ENCODE measurements around the gene NINJ2. TPM values are rescaled to one million over a fixed set of nuclear protein-coding genes. Genes with fewer than 3 reads are reported as not detected.

Gene NINJ2
- total RNA-seq, 1 donor, result 5.8 TPM

DNA sequence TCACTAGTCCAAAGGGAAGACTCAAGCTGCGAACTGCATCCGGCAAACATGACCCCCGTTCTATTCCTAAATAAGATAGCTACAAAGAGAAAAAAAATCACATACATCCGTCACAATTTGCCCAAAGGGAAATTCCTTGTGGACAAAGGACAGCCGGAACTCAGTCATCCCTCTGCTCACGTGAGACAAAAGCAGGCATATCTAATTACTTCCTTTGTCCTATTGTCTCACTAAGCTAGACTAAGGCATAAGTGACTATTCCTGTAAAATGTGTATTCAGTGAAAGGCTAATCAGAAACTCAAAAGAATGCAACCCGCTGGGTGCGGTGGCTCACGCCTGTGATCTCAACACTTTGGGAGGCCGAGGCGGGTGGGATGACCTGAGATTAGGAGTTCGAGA lies 27.2 kb upstream of the NINJ2 start:
- no peaks in the 10 kb centered on the region for H3K4me1 ChIP-seq (ENCODE audit: insufficient read depth, low read length)
- no peaks in the 10 kb centered on the region for H3K27me3 ChIP-seq (ENCODE audit: insufficient read depth, low read length)
- no peaks in the 10 kb centered on the region for H4K20me1 ChIP-seq (ENCODE audit: insufficient read depth, low read length)
- H3K9me3 ChIP-seq (ENCODE audit: low read depth, low read length), result no peaks in the 10 kb centered on the region
- no peaks in the 10 kb centered on the region for H3K79me2 ChIP-seq (ENCODE audit: insufficient read depth, low read length)
- H2AFZ ChIP-seq (ENCODE audit: low read length), result no peak overlapping the region
- H3K36me3 ChIP-seq (ENCODE audit: insufficient read depth, low read length), result no peaks in the 10 kb centered on the region
- no peak overlapping the region for H3K27ac ChIP-seq (ENCODE audit: low read depth, low read length)
- no peak overlapping the region for H3K4me2 ChIP-seq (ENCODE audit: insufficient read depth, low read length)
- no peak for DNase-seq (ENCODE audit: insufficient read length, low spot score, missing footprints)
- no peak overlapping the region for H3K4me3 ChIP-seq (ENCODE audit: insufficient read depth, low read length)
- TF ChIP-seq, protein P1, sequence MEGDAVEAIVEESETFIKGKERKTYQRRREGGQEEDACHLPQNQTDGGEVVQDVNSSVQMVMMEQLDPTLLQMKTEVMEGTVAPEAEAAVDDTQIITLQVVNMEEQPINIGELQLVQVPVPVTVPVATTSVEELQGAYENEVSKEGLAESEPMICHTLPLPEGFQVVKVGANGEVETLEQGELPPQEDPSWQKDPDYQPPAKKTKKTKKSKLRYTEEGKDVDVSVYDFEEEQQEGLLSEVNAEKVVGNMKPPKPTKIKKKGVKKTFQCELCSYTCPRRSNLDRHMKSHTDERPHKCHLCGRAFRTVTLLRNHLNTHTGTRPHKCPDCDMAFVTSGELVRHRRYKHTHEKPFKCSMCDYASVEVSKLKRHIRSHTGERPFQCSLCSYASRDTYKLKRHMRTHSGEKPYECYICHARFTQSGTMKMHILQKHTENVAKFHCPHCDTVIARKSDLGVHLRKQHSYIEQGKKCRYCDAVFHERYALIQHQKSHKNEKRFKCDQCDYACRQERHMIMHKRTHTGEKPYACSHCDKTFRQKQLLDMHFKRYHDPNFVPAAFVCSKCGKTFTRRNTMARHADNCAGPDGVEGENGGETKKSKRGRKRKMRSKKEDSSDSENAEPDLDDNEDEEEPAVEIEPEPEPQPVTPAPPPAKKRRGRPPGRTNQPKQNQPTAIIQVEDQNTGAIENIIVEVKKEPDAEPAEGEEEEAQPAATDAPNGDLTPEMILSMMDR (IDR thresholded peaks at IDR 0.05; ENCODE audit: extremely low read depth, low read depth, low read length), result no peak

DNA sequence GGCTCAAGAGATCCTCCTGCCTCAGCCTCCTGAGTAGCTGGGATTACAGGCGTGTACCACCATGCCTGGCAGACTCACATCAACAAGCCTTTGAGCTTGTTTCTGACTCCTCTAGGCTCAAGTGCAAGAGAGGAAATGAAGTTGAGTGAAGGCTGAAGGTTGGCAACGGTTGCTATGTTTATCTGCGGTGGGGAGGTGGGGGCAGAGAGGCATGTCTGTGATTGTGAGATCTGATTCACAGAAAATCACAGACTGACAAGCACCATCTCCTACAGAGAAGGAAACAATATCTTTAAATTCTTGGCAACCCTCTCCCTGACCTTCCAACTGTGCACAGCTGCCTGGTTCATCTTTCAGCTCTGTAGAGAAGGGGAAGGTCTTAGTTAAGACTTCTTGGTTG lies 22.1 kb upstream of the NINJ2 start:
- no peak overlapping the region for H2AFZ ChIP-seq (ENCODE audit: low read length)
- no peaks in the 10 kb centered on the region for H3K9me3 ChIP-seq (ENCODE audit: low read depth, low read length)
- no peaks in the 10 kb centered on the region for H3K27me3 ChIP-seq (ENCODE audit: insufficient read depth, low read length)
- no peak overlapping the region for H3K4me3 ChIP-seq (ENCODE audit: insufficient read depth, low read length)
- H3K4me1 ChIP-seq (ENCODE audit: insufficient read depth, low read length), result no peaks in the 10 kb centered on the region
- TF ChIP-seq, protein P1 (IDR thresholded peaks at IDR 0.05; ENCODE audit: extremely low read depth, low read depth, low read length), result no peak
- H4K20me1 ChIP-seq (ENCODE audit: insufficient read depth, low read length), result no peaks in the 10 kb centered on the region
- H3K27ac ChIP-seq (ENCODE audit: low read depth, low read length), result no peak overlapping the region
- no peaks in the 10 kb centered on the region for H3K79me2 ChIP-seq (ENCODE audit: insufficient read depth, low read length)
- DNase-seq (ENCODE audit: insufficient read length, low spot score, missing footprints), result no peak
- no peaks in the 10 kb centered on the region for H3K36me3 ChIP-seq (ENCODE audit: insufficient read depth, low read length)
- no peak overlapping the region for H3K4me2 ChIP-seq (ENCODE audit: insufficient read depth, low read length)

DNA sequence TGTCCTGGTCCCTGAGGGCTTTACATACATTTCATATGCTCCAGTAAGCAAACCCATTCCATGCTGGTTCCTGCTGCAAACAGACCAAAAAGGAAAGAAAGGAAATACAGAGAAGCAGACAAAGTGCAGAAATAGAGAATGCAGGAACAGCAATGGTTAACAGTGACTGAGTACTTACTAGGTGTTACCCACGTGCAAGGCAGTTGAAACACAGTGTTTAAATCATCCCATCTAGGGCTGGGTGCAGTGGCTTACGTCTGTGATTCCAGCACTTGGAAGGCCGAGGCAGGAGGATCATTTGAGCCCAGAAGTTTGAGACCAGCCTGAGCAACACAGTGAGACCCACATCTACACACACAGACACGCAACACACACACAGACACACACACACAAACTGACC lies 21.2 kb upstream of the NINJ2 start:
- no peaks in the 10 kb centered on the region for H3K27me3 ChIP-seq (ENCODE audit: insufficient read depth, low read length)
- no peak for DNase-seq (ENCODE audit: insufficient read length, low spot score, missing footprints)
- no peak overlapping the region for H3K4me3 ChIP-seq (ENCODE audit: insufficient read depth, low read length)
- H3K79me2 ChIP-seq (ENCODE audit: insufficient read depth, low read length), result no peaks in the 10 kb centered on the region
- no peaks in the 10 kb centered on the region for H3K36me3 ChIP-seq (ENCODE audit: insufficient read depth, low read length)
- no peak overlapping the region for H3K4me2 ChIP-seq (ENCODE audit: insufficient read depth, low read length)
- H3K9me3 ChIP-seq (ENCODE audit: low read depth, low read length), result no peaks in the 10 kb centered on the region
- TF ChIP-seq, protein P1 (IDR thresholded peaks at IDR 0.05; ENCODE audit: extremely low read depth, low read depth, low read length), result no peak
- no peaks in the 10 kb centered on the region for H3K4me1 ChIP-seq (ENCODE audit: insufficient read depth, low read length)
- H3K27ac ChIP-seq (ENCODE audit: low read depth, low read length), result no peak overlapping the region
- no peaks in the 10 kb centered on the region for H4K20me1 ChIP-seq (ENCODE audit: insufficient read depth, low read length)
- H2AFZ ChIP-seq (ENCODE audit: low read length), result no peak overlapping the region

DNA sequence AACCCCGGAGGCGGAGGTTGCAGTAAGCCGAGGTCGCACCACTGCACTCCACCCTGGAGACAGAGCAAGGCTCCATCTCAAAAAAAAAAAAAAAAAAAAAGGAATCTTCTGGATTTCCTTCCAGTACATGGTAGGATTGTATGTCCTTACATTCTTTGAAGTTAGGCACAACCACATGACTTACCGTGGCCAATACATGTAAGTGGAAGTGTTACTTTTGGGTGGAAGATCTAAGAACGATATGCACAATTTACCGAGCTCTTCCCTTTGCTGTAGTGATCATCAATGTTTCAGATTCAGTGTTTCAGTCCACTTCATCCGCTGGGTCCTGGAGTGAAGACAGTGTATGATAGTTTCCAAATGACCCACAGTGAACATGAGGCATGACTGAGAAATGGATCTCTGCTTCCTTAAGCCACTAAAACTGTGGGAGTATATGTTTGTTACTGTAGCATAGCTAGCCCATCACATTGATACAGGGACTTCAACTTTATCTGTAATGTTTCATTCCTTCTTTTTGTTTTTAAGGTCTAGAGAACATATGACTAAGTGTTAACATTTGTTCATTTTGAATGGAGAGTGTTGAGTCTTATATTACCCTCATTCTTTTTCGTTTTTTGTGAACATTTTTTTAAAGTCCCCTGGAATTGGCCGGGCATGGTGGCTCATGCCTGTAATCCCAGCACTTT lies 18.5 kb upstream of the NINJ2 start:
- no peaks in the 10 kb centered on the region for H3K27me3 ChIP-seq (ENCODE audit: insufficient read depth, low read length)
- no peak overlapping the region for H3K4me2 ChIP-seq (ENCODE audit: insufficient read depth, low read length)
- no peak overlapping the region for H3K4me3 ChIP-seq (ENCODE audit: insufficient read depth, low read length)
- H4K20me1 ChIP-seq (ENCODE audit: insufficient read depth, low read length), result no peaks in the 10 kb centered on the region
- H3K79me2 ChIP-seq (ENCODE audit: insufficient read depth, low read length), result no peaks in the 10 kb centered on the region
- TF ChIP-seq, protein P1 (IDR thresholded peaks at IDR 0.05; ENCODE audit: extremely low read depth, low read depth, low read length), result no peak
- DNase-seq (ENCODE audit: insufficient read length, low spot score, missing footprints), result no peak
- no peaks in the 10 kb centered on the region for H3K4me1 ChIP-seq (ENCODE audit: insufficient read depth, low read length)
- no peak overlapping the region for H3K27ac ChIP-seq (ENCODE audit: low read depth, low read length)
- no peaks in the 10 kb centered on the region for H3K9me3 ChIP-seq (ENCODE audit: low read depth, low read length)
- H2AFZ ChIP-seq (ENCODE audit: low read length), result no peak overlapping the region
- no peaks in the 10 kb centered on the region for H3K36me3 ChIP-seq (ENCODE audit: insufficient read depth, low read length)
